Measurements from ENCODE around the gene PDE11A.

GRCh38 chr2:177888581-177888980, 184.0 kb downstream of the PDE11A start:
- TF ChIP-seq HNF4G (IDR thresholded peaks at IDR 0.05) (peak; percentile 73), ATF3 (IDR thresholded peaks at IDR 0.05) (peak; percentile 66), REST (IDR thresholded peaks at IDR 0.05) (peak; percentile 82), RAD21 (IDR thresholded peaks at IDR 0.05) (peak; percentile 65 to 66), TAF1 (conservative IDR thresholded peaks at IDR 0.05) (no peak), GABPA (IDR thresholded peaks at IDR 0.05 in 1 of 2, conservative IDR thresholded peaks at IDR 0.05 in 1 of 2) (peak in 1 of 2 donors; percentile 58)
- TF ChIP-seq, protein P1, sequence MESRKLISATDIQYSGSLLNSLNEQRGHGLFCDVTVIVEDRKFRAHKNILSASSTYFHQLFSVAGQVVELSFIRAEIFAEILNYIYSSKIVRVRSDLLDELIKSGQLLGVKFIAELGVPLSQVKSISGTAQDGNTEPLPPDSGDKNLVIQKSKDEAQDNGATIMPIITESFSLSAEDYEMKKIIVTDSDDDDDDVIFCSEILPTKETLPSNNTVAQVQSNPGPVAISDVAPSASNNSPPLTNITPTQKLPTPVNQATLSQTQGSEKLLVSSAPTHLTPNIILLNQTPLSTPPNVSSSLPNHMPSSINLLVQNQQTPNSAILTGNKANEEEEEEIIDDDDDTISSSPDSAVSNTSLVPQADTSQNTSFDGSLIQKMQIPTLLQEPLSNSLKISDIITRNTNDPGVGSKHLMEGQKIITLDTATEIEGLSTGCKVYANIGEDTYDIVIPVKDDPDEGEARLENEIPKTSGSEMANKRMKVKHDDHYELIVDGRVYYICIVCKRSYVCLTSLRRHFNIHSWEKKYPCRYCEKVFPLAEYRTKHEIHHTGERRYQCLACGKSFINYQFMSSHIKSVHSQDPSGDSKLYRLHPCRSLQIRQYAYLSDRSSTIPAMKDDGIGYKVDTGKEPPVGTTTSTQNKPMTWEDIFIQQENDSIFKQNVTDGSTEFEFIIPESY (IDR thresholded peaks at IDR 0.05), result peak; percentile 96
- TF ChIP-seq, protein P2, sequence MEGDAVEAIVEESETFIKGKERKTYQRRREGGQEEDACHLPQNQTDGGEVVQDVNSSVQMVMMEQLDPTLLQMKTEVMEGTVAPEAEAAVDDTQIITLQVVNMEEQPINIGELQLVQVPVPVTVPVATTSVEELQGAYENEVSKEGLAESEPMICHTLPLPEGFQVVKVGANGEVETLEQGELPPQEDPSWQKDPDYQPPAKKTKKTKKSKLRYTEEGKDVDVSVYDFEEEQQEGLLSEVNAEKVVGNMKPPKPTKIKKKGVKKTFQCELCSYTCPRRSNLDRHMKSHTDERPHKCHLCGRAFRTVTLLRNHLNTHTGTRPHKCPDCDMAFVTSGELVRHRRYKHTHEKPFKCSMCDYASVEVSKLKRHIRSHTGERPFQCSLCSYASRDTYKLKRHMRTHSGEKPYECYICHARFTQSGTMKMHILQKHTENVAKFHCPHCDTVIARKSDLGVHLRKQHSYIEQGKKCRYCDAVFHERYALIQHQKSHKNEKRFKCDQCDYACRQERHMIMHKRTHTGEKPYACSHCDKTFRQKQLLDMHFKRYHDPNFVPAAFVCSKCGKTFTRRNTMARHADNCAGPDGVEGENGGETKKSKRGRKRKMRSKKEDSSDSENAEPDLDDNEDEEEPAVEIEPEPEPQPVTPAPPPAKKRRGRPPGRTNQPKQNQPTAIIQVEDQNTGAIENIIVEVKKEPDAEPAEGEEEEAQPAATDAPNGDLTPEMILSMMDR (IDR thresholded peaks at IDR 0.05; ENCODE audit: low read depth, low read length, missing input control), result no peak
